ENCODE measurements around the gene HYAL2. TPM values are rescaled to one million over a fixed set of nuclear protein-coding genes. Genes with fewer than 3 reads are reported as not detected.

Gene HYAL2
- total RNA-seq, 6 experiments from 2014 or later = 13.0 to 41.6 (median 21.2) TPM

DNA sequence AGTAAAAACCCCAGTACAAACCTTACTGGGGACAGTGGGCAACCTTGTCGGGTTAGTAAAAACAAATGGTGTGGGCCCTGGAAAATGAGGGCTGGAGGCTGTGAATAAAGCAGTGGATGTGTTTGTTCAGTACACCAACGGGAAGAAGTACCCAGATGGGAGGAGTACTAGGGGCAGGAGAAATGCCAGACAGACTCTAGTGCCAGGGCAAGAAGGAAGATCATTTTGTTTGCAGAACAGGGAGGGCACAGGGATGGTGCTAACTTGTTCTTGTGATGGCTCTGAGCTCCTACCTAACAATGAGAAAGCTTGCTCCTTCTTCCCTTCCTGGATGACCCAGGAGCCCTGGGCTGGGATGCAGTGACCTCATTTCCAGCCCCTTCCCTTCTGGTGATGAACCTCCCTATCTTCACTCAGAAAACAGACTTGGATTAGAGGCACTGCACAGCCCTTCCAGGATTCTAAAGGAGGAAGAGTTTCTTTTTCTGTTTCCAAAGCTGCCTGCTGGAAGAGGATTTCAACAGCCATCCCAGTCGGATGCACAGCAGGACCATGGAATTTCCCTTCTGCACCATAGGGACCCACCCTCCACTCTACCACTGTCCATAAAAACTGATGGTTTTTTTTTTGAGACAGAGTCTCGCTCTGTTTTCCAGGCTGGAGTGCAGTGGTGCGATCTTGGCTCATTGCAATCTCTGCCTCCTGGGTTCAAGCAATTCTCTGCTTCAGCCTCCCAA, 12.0 kb upstream of the HYAL2 start:
- intact Hi-C loops (cut with DNase I) = no loop called here
- Histone ChIP-seq H3K4me1 (peaks cover 0 to 22% (median 8%) of the 10 kb centered on the region in 4 donors), H3K9me3 (no peaks in the 10 kb centered on the region), H3K27ac (peak overlapping the region; percentile 35 to 50 (median 47)), H3K4me3 (no peak overlapping the region), H3K27me3 (no peaks in the 10 kb centered on the region), H3K36me3 (peaks cover 7 to 24% (median 15%) of the 10 kb centered on the region in 4 donors)
- DNase-seq (no peak), ATAC-seq (no peak)
- TF ChIP-seq POLR2A (IDR thresholded peaks at IDR 0.05) = no peak
- TF ChIP-seq CTCF (IDR thresholded peaks at IDR 0.05) = no peak
- WGBS (ENCODE audit: insufficient coverage, low coverage, low lambda C conversion rate, missing lambda C conversion rate) = 70% methylated on average over 5 of the region's 5 CpGs

DNA sequence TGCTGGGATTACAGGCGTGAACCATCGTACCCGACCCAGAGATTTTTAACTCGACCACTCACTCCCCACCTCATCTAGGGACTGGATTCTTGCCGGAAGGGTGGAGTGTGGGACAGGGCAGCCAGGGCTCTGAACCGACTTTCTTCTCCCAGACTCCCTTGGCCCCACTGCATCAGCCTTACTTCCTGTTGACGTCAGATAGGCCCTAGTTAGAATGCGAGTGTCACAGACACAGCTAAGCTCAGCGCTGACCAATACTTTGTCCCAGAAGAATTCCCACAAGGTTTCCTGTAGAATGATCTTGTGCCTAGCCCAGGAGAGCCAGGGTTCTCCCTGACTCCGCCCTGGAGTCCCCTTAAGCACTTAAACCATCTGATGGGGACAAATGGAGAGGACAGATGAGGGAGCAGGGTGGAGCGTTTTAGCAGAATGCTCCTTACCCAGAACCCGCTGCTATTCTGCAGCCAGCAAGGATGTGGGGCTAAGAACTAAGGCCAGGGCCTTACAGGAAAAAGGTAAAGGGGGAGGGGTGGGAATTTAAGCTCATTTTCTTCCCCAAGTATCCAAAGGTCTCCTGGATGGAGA, 11.3 kb upstream of the HYAL2 start:
- DNase-seq (no peak), ATAC-seq (peak in 2 of 4 donors; percentile 0 to 4)
- H3K36me3 ChIP-seq = peaks cover 7 to 26% (median 15%) of the 10 kb centered on the region in 4 donors
- no peak overlapping the region for H3K4me3 ChIP-seq
- peak overlapping the region; percentile 35 to 50 (median 47) for H3K27ac ChIP-seq
- no peak for TF ChIP-seq POLR2A (IDR thresholded peaks at IDR 0.05)
- no peak for TF ChIP-seq CTCF (IDR thresholded peaks at IDR 0.05)
- H3K9me3 ChIP-seq = no peaks in the 10 kb centered on the region
- peaks cover 0 to 22% (median 8%) of the 10 kb centered on the region in 4 donors for H3K4me1 ChIP-seq
- no peaks in the 10 kb centered on the region for H3K27me3 ChIP-seq
- 56% methylated on average over 5 of the region's 12 CpGs for WGBS (ENCODE audit: insufficient coverage, low coverage, low lambda C conversion rate, missing lambda C conversion rate)
- intact Hi-C loops (cut with DNase I) = no loop called here

GRCh38 chr3:50331364-50331907, 8.9 kb upstream of the HYAL2 start:
- TF ChIP-seq CTCF (IDR thresholded peaks at IDR 0.05) = no peak
- TF ChIP-seq POLR2A (IDR thresholded peaks at IDR 0.05) = no peak
- WGBS (ENCODE audit: insufficient coverage, low coverage, low lambda C conversion rate, missing lambda C conversion rate) = 100% methylated on average over 3 of the region's 19 CpGs
- DNase-seq = no peak
- Histone ChIP-seq H3K27ac (no peak overlapping the region), H3K36me3 (peaks cover 7 to 26% (median 15%) of the 10 kb centered on the region in 4 donors), H3K4me3 (no peak overlapping the region), H3K27me3 (no peaks in the 10 kb centered on the region), H3K9me3 (no peaks in the 10 kb centered on the region), H3K4me1 (peaks cover 0 to 28% (median 11%) of the 10 kb centered on the region in 4 donors)
- intact Hi-C loops (cut with DNase I) = no loop called here
- ATAC-seq = no peak

- peaks cover 0 to 17% (median 5%) of the 10 kb centered on the region in 4 donors for H3K4me1 ChIP-seq
- no peak for DNase-seq
- intact Hi-C loops (cut with DNase I) = no loop called here
- H3K27me3 ChIP-seq = no peaks in the 10 kb centered on the region
- H3K4me3 ChIP-seq = no peak overlapping the region
- H3K9me3 ChIP-seq = no peaks in the 10 kb centered on the region
- H3K27ac ChIP-seq = no peak overlapping the region
- TF ChIP-seq POLR2A (IDR thresholded peaks at IDR 0.05) (no peak), CTCF (IDR thresholded peaks at IDR 0.05) (no peak)
- peaks cover 7 to 29% (median 15%) of the 10 kb centered on the region in 4 donors for H3K36me3 ChIP-seq
- whole genome bisulfite sequencing (ENCODE audit: insufficient coverage, low coverage, low lambda C conversion rate, missing lambda C conversion rate) = 80% methylated on average over 2 of the region's 10 CpGs
- no peak for ATAC-seq
These were observed 7.8 kb upstream of the HYAL2 start for GRCh38 chr3:50330330-50330729.

Data from right lobe of liver (tissue), 6 donors.